Keratinocyte (primary cell): Measurements from ENCODE around the gene TEKT5. TPM values are rescaled to one million over a fixed set of nuclear protein-coding genes. Genes with fewer than 3 reads are reported as not detected.

Source experiments
- DNase-seq: peaks from one replicate; pipeline ENCODE4 v3.0.0-alpha.2; 2011; ENCODE audit warnings: low read depth, missing footprints, low spot score
- FAIRE-seq: peaks from 2 replicates; lab custom pipeline; 2011; peaks lifted over from hg19 to GRCh38; lab: Jason Lieb, UNC
- H2AFZ ChIP-seq: 2 replicates; pipeline ENCODE4 v1.6.0; 2012; ENCODE audit warnings: low read length, control low read depth, inconsistent platforms; ENCODE audit not compliant: control insufficient read depth
- H3K27ac ChIP-seq: 2 replicates; pipeline ENCODE4 v1.5.1; 2011; ENCODE audit warnings: low read length; ENCODE audit not compliant: control insufficient read depth, insufficient read depth
- H3K27me3 ChIP-seq: 3 replicates; pipeline ENCODE4 v1.6.0; 2011; ENCODE audit warnings: low read length; ENCODE audit not compliant: control insufficient read depth, insufficient read depth; ENCODE audit errors: extremely low read depth
- H3K36me3 ChIP-seq, 2 experiments: 2 replicates in 1 of 2; 3 replicates in 1 of 2; pipeline ENCODE4 v1.5.1; 2011; ENCODE audit warnings: low read length in 2 of 2, mild to moderate bottlenecking in 1 of 2; ENCODE audit not compliant: control insufficient read depth in 2 of 2, insufficient read depth in 2 of 2; ENCODE audit errors: extremely low read depth in 1 of 2
- H3K4me1 ChIP-seq: 3 replicates; pipeline ENCODE4 v1.5.1; 2011; ENCODE audit warnings: low read length; ENCODE audit not compliant: control insufficient read depth, insufficient read depth; ENCODE audit errors: extremely low read depth
- H3K4me2 ChIP-seq: 3 replicates; pipeline ENCODE4 v1.6.0; 2011; ENCODE audit warnings: low read depth, low read length; ENCODE audit not compliant: control insufficient read depth, insufficient read depth; ENCODE audit errors: extremely low read depth
- H3K4me3 ChIP-seq, 3 experiments: fragments of 200-600 bp in 1 of 3; sonication (generic) in 1 of 3; 2 replicates in 2 of 3; 3 replicates in 1 of 3; pipeline ENCODE4 v1.5.1; 2011 to 2016; ENCODE audit warnings: low read length in 3 of 3, mild to moderate bottlenecking in 3 of 3, control low read depth in 2 of 3, inconsistent platforms in 1 of 3, low read depth in 1 of 3, mixed read lengths in 1 of 3, mixed run types in 1 of 3, moderate library complexity in 1 of 3; ENCODE audit not compliant: control insufficient read depth in 2 of 3, insufficient read depth in 2 of 3; ENCODE audit errors: extremely low read depth in 1 of 3
- H3K79me2 ChIP-seq: 2 replicates; pipeline ENCODE4 v1.6.0; 2012; ENCODE audit warnings: low read length; ENCODE audit not compliant: control insufficient read depth, insufficient read depth
- H3K9ac ChIP-seq: 3 replicates; pipeline ENCODE4 v1.6.0; 2011; ENCODE audit warnings: low read length; ENCODE audit not compliant: control insufficient read depth, insufficient read depth; ENCODE audit errors: extremely low read depth
- H3K9me1 ChIP-seq: 3 replicates; pipeline ENCODE4 v1.6.0; 2011; ENCODE audit warnings: low read length; ENCODE audit not compliant: control insufficient read depth, insufficient read depth; ENCODE audit errors: extremely low read depth
- H3K9me3 ChIP-seq: 2 replicates; pipeline ENCODE4 v1.5.1; 2012; ENCODE audit warnings: low read depth, low read length; ENCODE audit not compliant: control insufficient read depth
- H4K20me1 ChIP-seq: 3 replicates; pipeline ENCODE4 v1.6.0; 2011; ENCODE audit warnings: low read length; ENCODE audit not compliant: control insufficient read depth, insufficient read depth; ENCODE audit errors: extremely low read depth
- CTCF ChIP-seq, 3 experiments: IDR thresholded peaks in 1 of 3; conservative IDR thresholded peaks in 1 of 3; optimal IDR thresholded peaks in 1 of 3; 2 replicates in 2 of 3; 3 replicates in 1 of 3; pipeline versions ENCODE3 to v1.5.1; 2011; ENCODE audit warnings: low read length in 3 of 3, mild to moderate bottlenecking in 3 of 3, moderate library complexity in 2 of 3, control low read depth in 1 of 3, inconsistent platforms in 1 of 3; ENCODE audit not compliant: insufficient read depth in 2 of 3; ENCODE audit errors: extremely low read depth in 1 of 3
- EZH2 ChIP-seq: IDR thresholded peaks from one replicate; pipeline ENCODE4 v1.6.1; 2012; ENCODE audit warnings: inconsistent platforms, mild to moderate bottlenecking, low read length, moderate library complexity
- dilution Hi-C: fragments of 300-500 bp; cut with MboI; formaldehyde crosslinking; loops from one replicate; pipeline ENCODE4 v1.7.0; 2020; ENCODE audit warnings: low sequenced_read_pairs; ENCODE audit not compliant: extremely low pct_ligation_motif_present
- polyA plus RNA-seq, 5 experiments: library from polyadenylated mRNA; depleted of rRNA in 3 of 5; stranded (reverse) in 3 of 5; stranded (forward) in 1 of 5; unstranded in 1 of 5; fragments of >200 nt; gene quantifications; 1 replicate in 1 of 5; 2 replicates in 3 of 5; 3 replicates in 1 of 5; pipeline versions ENCODE4 v1.2.1 to v1.2.3, GENCODE V29; 2011 to 2012; ENCODE audit warnings: missing spikeins in 2 of 5, low read depth in 1 of 5, low replicate concordance in 1 of 5

Gene TEKT5
- polyA plus RNA-seq, 1 donor (not counting 4 experiments of a cell fraction or from before 2014, with no cell fraction given): not detected

- Histone ChIP-seq H3K9ac (no peak overlapping the region), H3K9me3 (no peaks in the 10 kb centered on the region), H3K4me1 (no peaks in the 10 kb centered on the region), H3K4me2 (no peak overlapping the region), H2AFZ (no peak overlapping the region), H3K36me3 (no peaks in the 10 kb centered on the region), H3K27ac (no peak overlapping the region), H3K27me3 (no peaks in the 10 kb centered on the region), H3K79me2 (no peaks in the 10 kb centered on the region), H3K4me3 (no peak overlapping the region), H3K9me1 (no peaks in the 10 kb centered on the region), H4K20me1 (no peaks in the 10 kb centered on the region)
- no peak for FAIRE-seq
- dilution Hi-C loops: no loop called here
- TF ChIP-seq EZH2: no peak
- TF ChIP-seq CTCF (optimal IDR thresholded peaks at IDR 0.05 in 1 of 3, IDR thresholded peaks at IDR 0.05 in 1 of 3, conservative IDR thresholded peaks at IDR 0.05 in 1 of 3; ENCODE audit: extremely low read depth in 1 of 3, insufficient read depth in 2 of 3, low read length in 3 of 3): no peak
- no peak for DNase-seq
Observed at GRCh38 chr16:10699756-10700155, 5.0 kb upstream of the TEKT5 start.

- Histone ChIP-seq H3K9me1 (no peaks in the 10 kb centered on the region), H3K4me3 (no peak overlapping the region), H3K27me3 (no peaks in the 10 kb centered on the region), H3K4me2 (no peak overlapping the region), H2AFZ (no peak overlapping the region), H3K9me3 (no peaks in the 10 kb centered on the region), H3K9ac (no peak overlapping the region), H3K36me3 (no peaks in the 10 kb centered on the region), H3K27ac (no peak overlapping the region), H3K4me1 (no peaks in the 10 kb centered on the region), H3K79me2 (no peaks in the 10 kb centered on the region), H4K20me1 (no peaks in the 10 kb centered on the region)
- no peak for FAIRE-seq
- no peak for DNase-seq
- no peak for TF ChIP-seq EZH2
- TF ChIP-seq CTCF (optimal IDR thresholded peaks at IDR 0.05 in 1 of 3, IDR thresholded peaks at IDR 0.05 in 1 of 3, conservative IDR thresholded peaks at IDR 0.05 in 1 of 3; ENCODE audit: extremely low read depth in 1 of 3, insufficient read depth in 2 of 3, low read length in 3 of 3): no peak
- dilution Hi-C loops: no loop called here
Observed at GRCh38 chr16:10694306-10694705, 424 bp downstream of the TEKT5 start.
